Uterus (tissue), 2 donors: ENCODE measurements around the gene DEPDC5.

ENCODE experiments used
- CTCF ChIP-seq, 4 experiments: fragments of 200-600 bp in 2 of 4; fragments of 450-650 bp in 2 of 4; sonication (generic) in 2 of 4; IDR thresholded peaks; one replicate each; pipeline ENCODE4 v1.5.1; 2016 to 2019; ENCODE audit warnings: antibody characterized with exemption in 4 of 4, mild to moderate bottlenecking in 2 of 4, moderate library complexity in 1 of 4
- POLR2A ChIP-seq, 2 donors: fragments of 450-650 bp; IDR thresholded peaks; one replicate each; pipeline ENCODE4 v1.6.1; 2016; ENCODE audit warnings: antibody characterized with exemption in 2 of 2, mild to moderate bottlenecking in 1 of 2, moderate library complexity in 1 of 2

- no peak for TF ChIP-seq CTCF (IDR thresholded peaks at IDR 0.05)
- no peak for TF ChIP-seq POLR2A (IDR thresholded peaks at IDR 0.05)
Measured at GRCh38 chr22:31906086-31906485, 152.3 kb downstream of the DEPDC5 start.
